Measurements from ENCODE around the gene AGPAT2.

- TF ChIP-seq CTCF (conservative IDR thresholded peaks at IDR 0.05): peak; percentile 54
- TF ChIP-seq EZH2 (IDR thresholded peaks at IDR 0.05; ENCODE audit: low read depth): no peak
These were observed 39.5 kb upstream of the AGPAT2 start for GRCh38 chr9:136726631-136727191.
